ENCODE measurements around the gene ARPC5L. TPM values are rescaled to one million over a fixed set of nuclear protein-coding genes. Genes with fewer than 3 reads are reported as not detected.

ARPC5L gene
- total and polyA plus RNA-seq, 2 of the 8 experiments (the other 6 are each of a cell fraction or from before 2014, with no cell fraction given): 34.1 to 50.6 TPM

GRCh38 chr9:124882231-124882630 lies 20.3 kb downstream of the ARPC5L start:
- Histone ChIP-seq H3K4me2 (ENCODE audit: insufficient read depth in 1 of 2, low read depth in 2 of 2, low read length in 2 of 2) (no peak overlapping the region), H3K36me3 (ENCODE audit: control insufficient read depth in 2 of 4, insufficient read depth in 4 of 4, low read length in 3 of 4) (peaks cover 0 to 14% (median 2%) of the 10 kb centered on the region in 4 experiments; a peak in 2 of 8 replicates), H2AFZ (ENCODE audit: low read length) (no peak overlapping the region), H4K8ac (ENCODE audit: extremely low read depth, insufficient read depth, low read length) (no peak overlapping the region), H3K4me1 (replicated peaks in 1 of 4; ENCODE audit: control insufficient read depth in 3 of 4, insufficient read depth in 4 of 4, low read length in 3 of 4) (peaks cover 5 to 18% (median 14%) of the 10 kb centered on the region in 4 experiments), H3K79me2 (ENCODE audit: control insufficient read depth in 1 of 2, insufficient read depth in 2 of 2, low read length in 2 of 2) (no peaks in the 10 kb centered on the region), H3K9me3 (ENCODE audit: insufficient read depth in 2 of 2, low read depth in 1 of 2, low read length in 1 of 2) (no peaks in the 10 kb centered on the region), H3K4ac (replicated peaks; ENCODE audit: insufficient read length, low read depth, low read length) (peak overlapping the region; percentile 12), H2AK5ac (ENCODE audit: low read depth, low read length) (peak overlapping the region; percentile 45; the same call in 1 of the 2 replicates), H3K27me3 (replicated peaks in 1 of 4; ENCODE audit: control insufficient read depth in 3 of 4, extremely low read depth in 1 of 4, insufficient read depth in 3 of 4, low read length in 3 of 4) (no peaks in the 10 kb centered on the region), H4K91ac (replicated peaks; ENCODE audit: insufficient read length, low read length) (peak overlapping the region; percentile 36), H3K18ac (ENCODE audit: extremely low read depth, low read length) (no peak overlapping the region), H2BK12ac (ENCODE audit: low read depth, low read length) (peak overlapping the region; percentile 95; the same call in 1 of the 2 replicates), H2BK20ac (ENCODE audit: low read length) (no peak overlapping the region), H4K20me1 (replicated peaks in 1 of 2; ENCODE audit: control insufficient read depth in 1 of 2, insufficient read depth in 2 of 2, low read length in 2 of 2) (peaks cover 0 to 2% of the 10 kb centered on the region in 2 experiments), H3K4me3 (ENCODE audit: extremely low read depth in 1 of 4, insufficient read depth in 2 of 4, low read depth in 3 of 4, low read length in 4 of 4) (no peak overlapping the region), H3K23ac (ENCODE audit: insufficient read length) (no peak overlapping the region), H3K9ac (replicated peaks in 1 of 4; ENCODE audit: extremely low read depth in 1 of 4, low read depth in 3 of 4, low read length in 3 of 4) (no peak overlapping the region; a peak in 1 of 7 replicates), H2BK5ac (ENCODE audit: low read depth, low read length) (peak overlapping the region; percentile 85), H2BK15ac (ENCODE audit: low read length) (peak overlapping the region; percentile 98; the same call in 1 of the 2 replicates), H3K79me1 (ENCODE audit: low read depth, low read length) (0 out of 2 replicates have a peak, but pooled peaks cover 2% of the 10 kb centered on the region), H3K27ac (ENCODE audit: low read depth, low read length) (no peak overlapping the region), H2BK120ac (replicated peaks; ENCODE audit: low read depth, low read length) (no peak overlapping the region), H3K56ac (replicated peaks; ENCODE audit: insufficient read length, low read depth, low read length) (no peak overlapping the region), H3K14ac (ENCODE audit: insufficient read length) (no peak overlapping the region), H4K5ac (ENCODE audit: insufficient read length, low read depth, low read length) (no peak overlapping the region), H3K23me2 (ENCODE audit: low read depth, low read length) (0 out of 2 replicates have a peak, but pooled peaks cover 4% of the 10 kb centered on the region)
- TF ChIP-seq BACH1 (IDR thresholded peaks at IDR 0.05; ENCODE audit: low read length): no peak
- no peak for TF ChIP-seq CTBP2 (IDR thresholded peaks at IDR 0.05; ENCODE audit: borderline replicate concordance, insufficient read depth, insufficient read length, low read length)
- TF ChIP-seq RAD21 (IDR thresholded peaks at IDR 0.05 in 1 of 2, conservative IDR thresholded peaks at IDR 0.05 in 1 of 2; ENCODE audit: low read depth in 2 of 2, low read length in 2 of 2): peak in 1 of 2 experiments; percentile 12; a peak in 1 of 4 replicates
- TF ChIP-seq CTCF (IDR thresholded peaks at IDR 0.05; ENCODE audit: control extremely low read depth in 1 of 3, insufficient read depth in 1 of 3, low read depth in 1 of 3, low read length in 3 of 3): peak in 1 of 3 experiments; percentile 11; a peak in 1 of 4 replicates
- TF ChIP-seq TAF7 (optimal IDR thresholded peaks at IDR 0.05; ENCODE audit: borderline replicate concordance, low read depth, low read length): no peak
- whole genome bisulfite sequencing, 2 experiments (ENCODE audit: extremely low coverage in 1 of 2, insufficient coverage in 1 of 2, insufficient read length in 1 of 2, insufficient replicate concordance in 2 of 2, low coverage in 1 of 2, low lambda C conversion rate in 2 of 2, missing lambda C conversion rate in 1 of 2): 62% methylated on average over 13 of the region's 13 CpGs; no CpG with 5 or more reads in 1 of the 2 experiments
- ChIA-PET CTCF (ENCODE audit: partially characterized antibody) (interaction anchor here (0.5 to 6.3 kb wide), 10 partner anchors 10 to 108 kb away, joined by 3 to 55 read pairs (median 6); partner anchors contain the start of genes NR6A1, OLFML2A and WDR38), POLR2A (ENCODE audit: partially characterized antibody) (interaction anchor here (0.6 to 31.1 kb wide), 3 partner anchors 9 to 40 kb away, joined by 3 to 573 read pairs (median 3); partner anchors contain the start of genes ARPC5L, RPL35 and WDR38)
- FAIRE-seq (no peak), DNase-seq (ENCODE audit: low read depth in 1 of 2, low spot score in 2 of 2) (no peak)

Measured in H1 (cell line).